ENCODE measurements around the gene STAG1. TPM values are rescaled to one million over a fixed set of nuclear protein-coding genes. Genes with fewer than 3 reads are reported as not detected.
A peak's percentile ranks its signal among the peaks of the same experiment; 100 is the strongest.
"Not testable (repeated sequence)": the region's sequence is repeated elsewhere in the genome, so short reads cannot be mapped to it uniquely, and the experiment has no call there.

Gene STAG1
- total RNA-seq, 1 experiment from 2014 or later, result 12.3 TPM

GRCh38 chr3:136745916-136746315 is 6.3 kb downstream of the STAG1 start:
- DNase-seq (ENCODE audit: low spot score), result no peak

GRCh38 chr3:136741063-136741462 is 11.1 kb downstream of the STAG1 start:
- DNase-seq (ENCODE audit: low spot score), result no peak

GRCh38 chr3:136740351-136740958 is 11.7 kb downstream of the STAG1 start:
- no peak for DNase-seq (ENCODE audit: low spot score)

GRCh38 chr3:136736950-136737349 is 15.2 kb downstream of the STAG1 start:
- not testable (repeated sequence) for DNase-seq (ENCODE audit: low spot score)

GRCh38 chr3:136735103-136735502 is 17.1 kb downstream of the STAG1 start:
- no peak for DNase-seq (ENCODE audit: low spot score)

- no peak for DNase-seq (ENCODE audit: low spot score)
Observed at GRCh38 chr3:136734382-136735070, 17.7 kb downstream of the STAG1 start.

- DNase-seq (ENCODE audit: low spot score), result no peak
Observed at GRCh38 chr3:136733317-136733833, 18.8 kb downstream of the STAG1 start.

GRCh38 chr3:136731274-136731884 is 20.8 kb downstream of the STAG1 start:
- no peak for DNase-seq (ENCODE audit: low spot score)

- DNase-seq (ENCODE audit: low spot score), result peak; percentile 13
Observed at GRCh38 chr3:136730595-136731273, 21.4 kb downstream of the STAG1 start.

- DNase-seq (ENCODE audit: low spot score), result no peak
Observed at GRCh38 chr3:136728918-136729317, 23.3 kb downstream of the STAG1 start.

GRCh38 chr3:136728473-136728872 is 23.7 kb downstream of the STAG1 start:
- no peak for DNase-seq (ENCODE audit: low spot score)

- DNase-seq (ENCODE audit: low spot score), result no peak
Observed at GRCh38 chr3:136725468-136725867, 26.7 kb downstream of the STAG1 start.

- DNase-seq (ENCODE audit: low spot score), result not testable (repeated sequence)
Observed at GRCh38 chr3:136722916-136723315, 29.3 kb downstream of the STAG1 start.

GRCh38 chr3:136722399-136722798 is 29.8 kb downstream of the STAG1 start:
- DNase-seq (ENCODE audit: low spot score), result not testable (repeated sequence)

- no peak for DNase-seq (ENCODE audit: low spot score)
Observed at GRCh38 chr3:136720091-136720490, 32.1 kb downstream of the STAG1 start.

GRCh38 chr3:136716629-136717028 is 35.5 kb downstream of the STAG1 start:
- DNase-seq (ENCODE audit: low spot score), result no peak

GRCh38 chr3:136714020-136714419 is 38.2 kb downstream of the STAG1 start:
- no peak for DNase-seq (ENCODE audit: low spot score)

- DNase-seq (ENCODE audit: low spot score), result no peak
Observed at GRCh38 chr3:136712941-136713340, 39.2 kb downstream of the STAG1 start.

- DNase-seq (ENCODE audit: low spot score), result not testable (repeated sequence)
Observed at GRCh38 chr3:136711888-136712287, 40.3 kb downstream of the STAG1 start.

- no peak for DNase-seq (ENCODE audit: low spot score)
Observed at GRCh38 chr3:136711277-136711676, 40.9 kb downstream of the STAG1 start.

- DNase-seq (ENCODE audit: low spot score), result not testable (repeated sequence)
Observed at GRCh38 chr3:136709775-136710174, 42.4 kb downstream of the STAG1 start.

GRCh38 chr3:136708333-136708985 is 43.7 kb downstream of the STAG1 start:
- DNase-seq (ENCODE audit: low spot score), result no peak

Data from HT-29 (cell line).